DMS 273 treated with DMSO at 0.1 percent for 48 hours (cell line): ENCODE results near the gene TMEM121B.

Source experiments
- DNase-seq: peaks from one replicate; lab custom pipeline; 2025; lab: John Stamatoyannopoulos, UW

The TMEM121B gene

DNA sequence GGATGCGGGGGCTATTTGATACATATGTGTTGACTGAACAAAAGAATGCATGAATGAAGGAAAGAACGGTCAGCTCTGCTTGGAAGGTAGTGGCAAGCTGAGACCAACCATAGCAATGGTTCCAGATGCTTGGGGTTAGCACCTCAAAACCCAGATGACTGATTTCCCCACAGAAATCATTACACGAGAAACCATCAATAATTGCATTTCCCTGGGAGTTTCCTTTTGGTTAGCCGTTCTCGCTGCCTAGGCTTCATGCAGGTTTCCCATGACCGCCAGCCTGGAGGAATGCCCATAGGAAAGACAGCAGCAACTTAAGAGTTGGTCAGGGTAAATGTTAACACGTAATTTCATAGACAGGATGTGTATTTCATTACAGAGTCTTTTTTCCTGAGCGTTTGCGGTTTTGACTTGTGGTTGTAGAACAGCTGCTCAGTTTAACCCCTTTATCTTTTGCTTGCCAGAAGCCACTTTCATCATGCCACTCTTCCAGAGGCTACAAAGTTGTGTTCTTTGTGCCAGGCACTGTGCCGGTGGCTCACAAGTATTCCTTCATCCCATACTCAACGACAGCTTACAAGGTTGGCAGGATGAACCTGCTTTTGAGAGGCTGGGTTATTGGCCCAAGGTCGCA lies 33.5 kb downstream of the TMEM121B start:
- DNase-seq: no peak

DNA sequence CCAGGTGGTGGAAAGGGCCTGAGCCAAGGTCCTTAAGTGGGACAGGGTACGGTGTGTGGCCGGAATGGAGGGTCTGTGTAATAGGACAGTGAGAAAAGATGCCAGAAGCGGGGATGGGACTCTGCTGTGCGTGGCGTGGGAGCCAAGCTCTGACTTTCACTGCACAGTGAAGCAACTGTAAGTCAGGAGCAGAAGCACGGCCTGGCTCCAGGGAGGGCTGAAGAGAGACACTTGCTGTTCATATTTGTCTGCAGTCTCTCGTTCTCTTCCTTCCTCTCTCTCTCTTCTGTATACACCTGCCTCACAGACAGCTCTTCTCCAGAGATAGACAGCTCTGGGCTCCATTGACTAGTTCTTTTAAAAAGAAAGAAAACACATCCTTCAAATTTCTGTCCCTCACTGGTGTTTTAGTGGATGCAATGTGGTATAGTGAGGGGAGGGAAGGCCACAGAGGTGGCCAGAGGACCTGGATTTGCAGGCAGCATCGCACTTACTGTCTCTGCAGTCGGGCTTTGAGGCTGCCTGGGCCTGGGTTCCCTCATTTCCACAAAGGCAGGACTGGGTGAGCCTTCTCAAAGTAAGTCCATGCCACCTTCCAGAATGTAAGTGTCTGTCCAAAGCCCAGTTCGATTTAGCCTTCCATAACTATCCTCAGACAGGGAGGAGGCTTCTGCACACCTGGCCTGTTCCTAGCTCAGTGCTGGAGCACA lies 34.2 kb downstream of the TMEM121B start:
- DNase-seq: no peak

DNA sequence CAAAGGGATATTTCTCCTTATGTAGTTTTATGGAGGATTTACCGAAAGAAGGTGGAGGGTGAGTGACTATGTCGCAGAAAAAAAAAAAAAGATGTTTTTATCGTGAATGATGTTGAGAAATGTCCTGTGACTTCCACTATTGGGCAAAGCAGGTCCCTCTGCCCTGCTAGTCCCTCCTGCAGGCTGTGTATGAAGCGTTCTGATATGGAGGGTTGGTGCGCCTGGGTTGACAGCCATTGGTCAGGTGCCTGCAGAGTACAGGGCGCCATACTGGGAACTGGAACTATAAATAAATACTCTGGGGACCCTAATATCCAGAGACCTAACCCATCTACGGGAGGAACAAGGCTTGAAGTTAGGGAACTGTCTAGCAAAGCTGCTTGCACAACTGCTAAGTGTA lies 34.9 kb downstream of the TMEM121B start:
- no peak for DNase-seq

DNA sequence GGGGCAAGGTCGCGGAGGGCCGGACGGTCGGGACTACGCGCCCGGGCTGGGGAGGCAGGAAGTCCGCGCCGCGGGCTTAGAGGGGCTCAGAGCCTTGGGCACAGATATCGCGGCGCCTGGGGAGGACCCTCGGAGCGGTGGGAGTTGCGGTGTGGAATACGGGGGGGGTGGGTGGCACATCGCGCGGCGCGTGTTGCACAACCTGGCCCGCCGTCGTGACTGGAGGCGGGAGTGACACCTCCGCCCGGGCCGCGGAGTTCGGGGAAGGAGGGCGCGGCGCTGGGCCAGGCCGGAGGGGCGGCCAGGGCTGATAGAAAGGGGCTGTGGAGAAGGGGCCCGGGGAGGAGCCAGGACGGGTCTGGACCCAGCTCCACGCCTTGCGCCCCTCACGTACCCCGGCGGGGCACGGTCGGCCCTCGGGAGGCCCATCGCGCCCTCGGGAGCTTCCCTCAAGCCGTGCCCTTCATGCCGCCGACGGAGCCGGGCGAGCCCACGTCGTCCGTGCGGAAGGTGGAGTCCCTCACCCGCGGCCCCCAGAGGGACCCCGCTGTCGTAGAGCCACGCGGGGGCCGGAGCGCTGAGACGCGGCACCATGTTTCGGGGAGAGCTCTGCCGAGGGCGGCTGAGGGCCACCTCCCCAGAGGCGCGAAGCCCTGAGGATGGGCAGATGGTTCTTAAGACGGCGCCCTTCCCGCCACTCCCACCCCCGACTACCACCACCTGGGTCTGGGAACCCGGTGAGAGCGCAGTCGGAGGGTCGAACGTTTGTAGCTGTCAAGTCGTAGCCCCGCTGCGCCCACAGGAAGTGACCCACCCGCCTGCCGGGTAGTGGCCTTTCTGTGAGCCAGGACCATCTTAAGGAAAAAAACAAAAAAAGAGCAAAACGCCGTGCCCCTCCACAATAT lies 35.6 kb downstream of the TMEM121B start:
- DNase-seq: no peak

DNA sequence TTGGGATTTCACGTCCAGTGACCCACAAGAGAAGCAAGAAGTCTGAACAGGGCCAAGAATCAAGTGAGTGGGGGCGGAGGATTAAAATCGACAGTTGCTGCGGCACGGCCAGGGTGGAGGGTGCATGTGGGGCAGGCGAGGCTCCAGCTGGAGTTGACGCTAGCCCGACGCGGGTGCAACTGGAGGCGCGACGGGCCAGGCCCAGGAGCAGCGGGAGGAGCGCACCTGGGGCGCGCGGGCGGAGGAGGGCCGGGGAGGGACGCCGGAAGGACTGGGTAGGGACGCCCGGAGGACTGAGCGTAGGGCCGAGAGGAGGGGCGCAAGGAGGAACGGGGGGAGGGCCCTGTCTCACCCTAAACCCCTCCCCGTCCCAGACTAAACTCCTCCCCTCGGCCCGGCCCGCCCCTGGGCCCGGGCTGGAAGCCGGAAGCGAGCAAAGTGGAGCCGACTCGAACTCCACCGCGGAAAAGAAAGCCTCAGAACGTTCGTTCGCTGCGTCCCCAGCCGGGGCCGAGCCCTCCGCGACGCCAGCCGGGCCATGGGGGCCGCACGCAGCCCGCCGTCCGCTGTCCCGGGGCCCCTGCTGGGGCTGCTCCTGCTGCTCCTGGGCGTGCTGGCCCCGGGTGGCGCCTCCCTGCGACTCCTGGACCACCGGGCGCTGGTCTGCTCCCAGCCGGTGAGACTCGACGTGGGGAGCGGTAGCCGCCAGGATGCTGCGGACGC lies 36.4 kb downstream of the TMEM121B start, which contains the start of gene IL17RA:
Gene IL17RA, plus strand, starts transcription at position 447 of the 723 bp plus-strand sequence. Its CDS starts 92 bp downstream, at position 539.
- peak; percentile 17 for DNase-seq

DNA sequence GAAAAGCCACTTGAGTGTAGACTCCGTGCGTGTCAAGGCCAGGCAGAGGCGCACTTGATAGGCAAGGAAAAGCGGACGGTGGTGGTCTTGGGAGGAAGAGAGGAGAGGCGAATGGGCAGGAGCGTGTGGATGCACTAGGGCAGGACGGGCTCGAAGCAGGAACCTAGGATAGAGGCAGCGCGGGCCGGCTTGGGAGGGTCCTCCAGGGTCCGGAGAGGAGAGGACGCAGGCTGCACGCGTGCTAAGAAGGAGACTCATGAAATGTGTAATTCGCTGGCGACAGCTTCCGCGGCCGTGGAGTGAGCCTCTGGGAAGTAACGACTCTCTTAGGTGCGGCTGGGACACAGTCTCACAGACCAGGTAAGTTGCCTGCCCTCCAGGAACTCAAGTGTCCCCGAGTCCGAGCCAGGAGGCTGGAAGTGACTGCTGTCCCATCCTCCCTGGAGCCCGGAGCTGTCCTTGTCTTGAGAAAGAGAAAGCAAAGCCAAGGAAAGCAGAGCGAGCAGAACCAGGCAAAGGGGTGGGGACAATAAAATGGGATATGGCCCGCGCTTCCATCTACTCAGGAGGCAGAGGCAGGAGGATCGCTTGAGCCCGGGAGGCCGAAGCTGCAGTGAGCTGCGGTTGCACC lies 37.2 kb downstream of the TMEM121B start:
- no peak for DNase-seq

DNA sequence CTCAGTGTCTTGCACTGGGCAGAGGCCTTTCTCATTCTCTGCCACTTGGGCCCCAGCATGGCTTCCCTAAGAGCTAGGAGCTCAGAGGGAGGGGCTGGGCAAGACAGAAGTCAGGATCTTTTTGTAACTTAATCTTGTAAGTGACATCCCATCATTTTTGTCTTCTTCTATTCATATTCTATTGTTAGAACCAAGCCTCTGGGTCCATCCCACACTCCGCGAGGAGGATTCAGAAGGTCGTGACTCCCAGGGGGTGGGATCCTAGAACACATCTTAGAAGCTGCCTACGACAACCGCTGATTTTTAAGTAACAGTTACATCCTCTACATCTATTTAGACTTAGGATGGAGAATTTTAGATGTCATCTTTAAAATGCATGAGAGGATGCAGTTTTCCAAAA lies 37.9 kb downstream of the TMEM121B start:
- no peak for DNase-seq

DNA sequence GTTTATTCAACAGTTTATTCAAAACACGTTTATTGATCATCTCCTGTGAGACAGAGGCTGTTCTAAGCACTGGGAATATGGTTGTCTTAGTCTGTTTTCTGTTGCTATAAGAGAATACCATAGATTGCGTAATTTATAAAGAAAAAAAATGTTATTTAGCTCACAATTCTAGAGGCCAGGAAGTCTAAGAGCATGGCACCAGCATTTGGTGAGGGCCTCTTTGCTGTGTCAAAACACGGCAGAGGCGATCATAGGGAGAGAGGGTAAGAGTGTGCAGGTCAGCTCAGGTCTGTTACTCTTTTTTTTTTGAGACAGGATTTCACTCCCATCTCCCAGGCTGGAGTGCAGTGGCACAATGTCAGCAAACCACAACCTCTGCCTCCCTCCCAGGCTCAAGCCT lies 41.6 kb downstream of the TMEM121B start:
- DNase-seq: no peak

DNA sequence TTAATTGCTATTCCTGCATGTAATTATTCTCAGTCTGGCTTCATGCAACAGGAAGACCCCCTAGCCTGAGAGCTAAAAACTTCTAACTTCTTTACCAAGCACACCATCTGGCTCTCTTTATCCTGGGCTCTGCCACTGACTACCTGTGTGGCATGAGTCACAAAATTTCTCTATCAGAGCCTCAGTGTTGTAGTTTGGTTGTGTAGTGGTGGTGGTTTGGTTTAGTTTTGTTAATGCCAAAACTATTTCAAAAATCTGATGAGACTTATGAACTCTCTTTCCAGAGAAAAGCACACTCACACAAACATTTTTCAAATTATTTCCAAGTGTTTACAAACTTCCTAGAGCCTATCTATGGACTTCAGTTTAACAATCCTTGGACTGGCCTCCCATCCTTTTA lies 43.9 kb downstream of the TMEM121B start:
- no peak for DNase-seq

DNA sequence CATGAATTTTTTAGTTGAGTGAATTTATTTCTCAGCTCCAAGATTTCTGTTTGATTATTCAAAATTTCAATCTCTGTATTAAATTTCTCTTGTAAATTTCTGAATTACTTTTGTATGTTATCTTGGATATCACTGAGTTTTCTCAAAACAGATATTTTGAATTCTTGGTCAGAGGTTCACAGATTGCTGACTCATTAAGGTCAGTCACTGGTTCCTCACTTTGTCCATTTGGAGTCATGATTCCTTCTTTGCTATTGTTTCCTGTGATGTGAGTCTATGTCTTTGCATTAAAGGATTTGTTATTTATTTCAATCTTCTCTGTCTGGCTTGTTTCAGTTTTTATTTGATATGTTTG lies 46.5 kb downstream of the TMEM121B start:
- DNase-seq: no peak

DNA sequence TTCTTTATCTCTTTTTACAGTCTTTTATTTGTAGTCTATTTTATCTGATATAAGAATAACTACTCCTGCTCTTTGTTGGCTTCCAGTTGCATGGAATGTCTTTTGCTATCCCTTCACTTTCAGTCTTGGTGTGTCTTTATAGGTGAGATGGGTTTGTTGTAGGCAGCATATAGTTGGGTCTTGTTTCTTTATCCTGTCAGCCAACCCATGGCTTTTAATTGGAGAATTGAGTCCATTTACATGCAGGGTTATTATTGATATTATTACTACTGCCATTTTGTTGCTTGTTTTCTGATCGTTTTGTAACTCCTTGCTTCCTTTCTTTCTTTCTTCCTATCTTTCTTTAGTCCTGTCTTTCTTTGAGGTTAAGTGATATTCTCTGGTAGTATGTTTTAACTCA lies 48.3 kb downstream of the TMEM121B start:
- DNase-seq: no peak
